ENCODE results near the gene GPR148.

The GPR148 gene

DNA sequence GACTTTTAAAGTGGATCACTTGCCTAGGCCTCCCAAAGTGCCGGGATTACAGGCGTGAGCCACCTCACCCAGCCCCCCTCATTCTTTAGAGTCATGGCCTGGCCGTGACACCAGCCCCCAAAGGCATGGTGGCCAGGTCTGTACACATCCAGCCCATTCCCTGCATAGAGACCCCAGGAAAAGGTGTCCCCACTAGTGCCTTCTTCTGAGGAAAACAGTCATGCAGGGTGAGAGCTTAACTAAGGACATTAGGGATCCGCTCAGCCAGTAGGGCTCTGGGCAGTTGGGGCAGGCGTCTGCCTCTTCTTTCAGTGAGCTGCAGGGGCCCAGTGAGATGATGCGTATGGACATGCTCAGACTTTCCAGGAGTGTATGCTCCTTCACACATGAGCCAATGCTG lies 20.8 kb downstream of the GPR148 start:
- DNase-seq (ENCODE audit: low read depth in 2 of 2), result no peak

DNA sequence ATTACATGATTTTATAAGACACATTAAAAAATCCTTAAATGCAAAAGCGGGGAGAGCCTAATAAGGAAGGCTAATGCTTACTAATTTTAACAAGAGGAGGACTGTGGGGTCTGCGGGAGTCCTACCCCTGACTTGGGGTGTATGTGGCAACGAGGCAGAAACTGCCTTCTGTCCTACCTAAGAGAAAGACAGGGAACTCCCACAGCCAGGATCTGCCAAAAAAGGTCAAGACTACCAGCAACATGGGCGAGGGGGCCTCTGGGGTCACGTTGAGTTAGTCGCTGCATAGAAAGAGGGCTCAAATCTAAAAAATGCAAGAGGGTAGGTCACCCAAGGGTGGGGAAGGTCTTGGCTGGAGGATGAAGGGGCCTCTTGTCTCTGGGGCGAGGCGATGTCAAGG lies 25.9 kb downstream of the GPR148 start:
- DNase-seq (ENCODE audit: low read depth in 2 of 2), result no peak

DNA sequence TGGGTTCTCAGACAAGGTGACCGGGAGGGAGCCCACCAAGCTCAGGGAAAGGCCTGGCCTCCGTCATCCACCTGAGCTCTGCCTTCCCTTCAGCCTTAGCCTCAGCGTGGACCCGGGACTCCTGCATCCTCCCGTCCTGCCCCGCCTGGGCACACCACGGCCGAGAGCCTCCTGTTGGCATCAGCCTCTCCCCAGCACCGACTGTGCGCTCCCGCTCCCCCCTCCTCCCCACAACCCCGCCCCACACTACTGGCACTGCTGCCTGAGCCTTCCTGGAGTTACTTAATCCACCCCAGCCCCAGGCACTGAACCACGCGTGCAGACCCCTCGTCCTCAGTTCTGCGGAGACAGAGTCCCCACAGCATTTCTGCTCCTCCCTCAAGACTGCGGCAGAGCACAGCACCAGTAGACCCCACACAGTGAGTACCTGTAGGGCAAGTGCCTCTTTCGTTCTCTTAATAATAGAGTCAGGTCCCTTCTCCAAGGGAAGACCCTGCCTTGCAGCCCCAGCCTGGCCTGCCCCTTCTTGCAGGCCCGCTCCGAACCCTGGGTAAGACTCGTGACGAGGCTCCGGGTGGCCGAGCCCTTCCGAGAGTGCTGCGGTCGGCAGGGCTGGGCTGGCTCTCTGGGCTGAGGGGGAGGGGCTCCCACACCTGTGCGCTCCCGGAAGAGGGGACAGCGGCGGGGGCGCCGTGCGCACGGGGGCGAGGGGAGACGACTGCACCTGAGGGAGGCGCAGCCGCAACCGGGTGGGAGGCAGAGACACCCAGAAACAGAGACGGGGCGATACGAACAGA lies 26.6 kb downstream of the GPR148 start, which contains the start of gene AMER3:
Gene AMER3 (plus strand): TSS at position 285 of the 797 bp plus-strand sequence. CDS start 6,533 bp downstream, outside the sequence.
- DNase-seq (ENCODE audit: low read depth in 2 of 2), result no peak

- no peak for DNase-seq (ENCODE audit: low read depth in 2 of 2)
Observed at GRCh38 chr2:130756053-130756873, 27.4 kb downstream of the GPR148 start.

DNA sequence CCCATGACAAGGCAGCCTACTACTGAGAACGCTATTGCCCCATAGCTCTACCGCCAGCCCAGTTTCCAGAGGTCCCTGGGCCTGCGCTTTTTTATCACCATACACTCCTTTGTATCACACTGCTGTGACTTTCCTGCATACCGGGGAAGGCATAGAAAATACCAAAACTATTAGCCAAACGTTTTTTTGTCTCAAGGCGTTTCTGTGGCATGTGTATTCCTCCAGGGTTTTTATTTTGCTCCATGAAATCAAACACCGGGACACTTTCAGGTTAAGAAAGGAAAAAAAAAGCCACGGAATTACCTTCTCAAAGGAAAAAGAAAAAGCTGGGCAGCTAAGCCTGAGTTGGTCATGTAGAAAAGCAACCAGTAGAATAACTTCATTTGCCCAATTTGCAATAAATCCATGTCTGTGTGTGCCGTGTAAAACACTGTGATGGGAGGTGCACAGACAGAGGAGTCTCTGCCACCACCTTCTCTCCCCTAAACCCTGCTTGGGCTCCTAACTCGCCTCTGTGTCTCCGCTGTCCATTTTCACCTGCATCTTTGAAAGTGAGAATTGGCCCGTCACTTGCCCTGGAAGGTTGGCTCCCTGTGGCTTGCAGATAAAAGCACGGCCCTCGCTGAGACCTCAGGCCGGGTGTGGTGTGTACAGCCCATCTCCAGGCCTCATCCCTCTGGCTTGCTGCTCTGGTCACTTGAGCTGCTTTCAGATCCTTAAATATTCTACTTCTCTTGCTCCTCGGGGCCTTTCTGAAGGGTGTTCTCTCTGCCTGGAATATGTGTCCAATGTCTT lies 28.2 kb downstream of the GPR148 start:
- no peak for DNase-seq (ENCODE audit: low read depth in 2 of 2)

- no peak for DNase-seq (ENCODE audit: low read depth in 2 of 2)
Observed at GRCh38 chr2:130759906-130760753, 31.3 kb downstream of the GPR148 start.

- no peak for DNase-seq (ENCODE audit: low read depth in 2 of 2)
Observed at GRCh38 chr2:130760754-130761751, 32.2 kb downstream of the GPR148 start.

DNA sequence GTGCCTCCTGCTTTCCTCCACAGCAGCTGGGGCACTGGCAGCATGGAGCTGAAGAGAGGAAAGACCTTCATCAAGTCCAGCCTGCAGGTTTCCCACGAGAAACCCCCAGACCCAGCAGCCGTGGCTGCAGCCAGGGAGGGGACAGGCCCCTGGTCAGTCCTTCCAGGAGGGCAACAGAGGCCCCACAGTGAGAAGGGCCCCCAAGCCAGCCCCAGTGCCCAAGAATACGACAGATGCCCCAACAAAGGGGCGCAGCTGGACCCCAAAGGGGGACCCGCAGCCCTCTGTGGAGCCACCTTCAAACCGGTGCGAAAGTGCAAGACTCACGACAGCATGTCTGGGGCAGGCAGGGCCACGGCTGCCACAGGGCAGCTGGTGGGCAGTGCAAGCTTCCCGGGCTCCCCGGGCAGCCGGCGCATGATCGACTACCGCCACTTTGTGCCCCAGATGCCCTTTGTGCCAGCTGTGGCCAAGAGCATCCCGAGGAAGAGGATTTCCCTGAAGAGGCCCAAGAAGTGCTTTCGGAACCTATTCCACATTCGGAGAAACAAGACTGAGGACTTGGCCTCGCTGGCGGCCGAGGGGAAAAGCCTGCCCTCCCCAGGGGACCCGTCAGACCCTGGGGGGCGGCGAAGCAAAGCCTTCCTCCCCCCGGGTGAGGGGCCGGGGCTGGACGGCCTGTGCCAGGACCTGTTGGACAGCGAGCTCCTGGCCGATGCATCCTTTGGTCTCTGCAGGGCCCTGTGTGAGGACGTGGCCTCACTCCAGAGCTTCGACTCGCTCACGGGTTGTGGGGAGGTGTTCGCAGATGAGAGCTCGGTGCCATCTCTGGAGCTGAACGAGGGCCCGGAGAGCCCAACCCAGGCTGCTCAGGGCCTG lies 33.4 kb downstream of the GPR148 start:
- no peak for DNase-seq (ENCODE audit: low read depth in 2 of 2)

GRCh38 chr2:130762910-130763385 lies 34.1 kb downstream of the GPR148 start:
- no peak for DNase-seq (ENCODE audit: low read depth in 2 of 2)

- DNase-seq (ENCODE audit: low read depth in 2 of 2), result no peak
Observed at GRCh38 chr2:130763405-130763804, 34.5 kb downstream of the GPR148 start.

DNA sequence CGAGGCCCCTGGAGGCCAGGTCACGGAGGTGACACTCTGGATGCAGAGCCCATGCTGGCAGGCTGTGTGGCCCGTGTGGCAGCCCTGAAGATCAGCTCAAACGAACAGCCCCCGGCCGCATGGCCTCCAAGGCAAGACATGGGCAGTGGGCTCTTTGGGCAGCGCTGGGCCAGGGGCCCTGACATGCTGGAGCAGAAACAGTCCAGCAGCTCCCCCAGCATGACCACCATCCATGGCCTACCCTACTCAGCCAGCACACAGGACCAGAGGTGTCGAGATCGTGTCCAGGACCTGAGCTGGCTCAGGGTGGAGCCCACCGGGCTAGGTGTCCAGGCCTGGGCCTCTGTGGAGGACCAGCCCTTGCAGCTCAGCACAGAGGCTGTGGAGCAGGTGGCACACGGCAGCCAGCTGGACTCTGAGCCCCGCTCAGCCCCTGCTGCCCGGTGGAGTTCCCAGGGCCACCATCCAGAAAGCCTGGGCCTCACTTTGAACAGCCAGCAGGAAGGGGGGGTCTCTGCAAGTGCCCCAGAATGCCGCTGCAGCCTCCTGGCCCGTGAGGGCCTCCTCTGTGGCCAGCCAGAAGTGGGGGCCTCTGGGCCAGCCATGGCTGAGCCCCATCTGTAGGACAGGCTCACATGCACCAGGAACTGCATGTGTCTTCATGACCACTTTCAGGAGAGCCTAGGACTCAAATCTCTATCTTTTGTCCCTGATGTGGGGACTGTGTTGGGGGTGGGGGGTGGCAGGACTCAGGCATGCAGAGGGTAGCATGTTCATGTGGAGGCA lies 35.4 kb downstream of the GPR148 start:
- no peak for DNase-seq (ENCODE audit: low read depth in 2 of 2)

- no peak for DNase-seq (ENCODE audit: low read depth in 2 of 2)
Observed at GRCh38 chr2:130764821-130765115, 35.9 kb downstream of the GPR148 start.

DNA sequence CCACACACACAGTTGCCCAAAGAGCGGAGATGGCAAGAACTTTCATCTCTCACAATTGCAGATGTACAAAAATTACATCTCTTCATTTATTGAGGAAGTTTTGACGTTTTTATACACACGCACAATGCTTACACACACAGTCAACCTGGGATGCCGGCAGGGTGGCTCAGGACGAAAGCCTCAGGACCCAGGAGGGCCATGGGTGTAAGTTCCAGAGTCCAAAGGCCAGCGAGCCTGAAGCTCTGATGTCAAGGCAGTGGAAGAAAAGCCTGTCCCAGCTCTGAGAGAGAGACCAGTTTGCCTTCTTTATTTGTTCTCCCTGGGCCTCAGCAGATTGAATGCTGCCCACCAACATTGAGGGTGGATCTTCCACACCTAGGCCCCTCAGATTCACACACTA lies 36.6 kb downstream of the GPR148 start:
- no peak for DNase-seq (ENCODE audit: low read depth in 2 of 2)

DNA sequence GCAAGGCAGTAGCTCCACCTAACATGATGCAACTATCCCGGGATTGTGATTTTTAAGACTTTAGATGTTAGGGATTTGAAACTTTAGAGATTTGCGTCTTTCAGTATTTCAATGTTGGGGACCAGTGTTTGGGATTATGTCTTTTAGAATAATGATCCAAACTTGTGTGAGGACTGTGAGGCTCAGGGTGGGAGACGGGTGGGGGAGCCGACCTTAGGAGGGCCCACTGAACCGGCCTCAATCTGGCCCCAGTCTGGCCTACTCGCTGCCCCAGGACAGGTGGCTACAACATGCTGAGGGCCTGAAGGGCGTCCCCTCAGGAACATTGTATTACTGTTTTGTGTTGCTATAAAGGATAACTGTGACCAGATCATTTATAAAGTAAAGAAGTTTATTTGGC lies 37.2 kb downstream of the GPR148 start:
- no peak for DNase-seq (ENCODE audit: low read depth in 2 of 2)

- DNase-seq (ENCODE audit: low read depth in 2 of 2), result no peak
Observed at GRCh38 chr2:130766711-130767407, 38.0 kb downstream of the GPR148 start.

DNA sequence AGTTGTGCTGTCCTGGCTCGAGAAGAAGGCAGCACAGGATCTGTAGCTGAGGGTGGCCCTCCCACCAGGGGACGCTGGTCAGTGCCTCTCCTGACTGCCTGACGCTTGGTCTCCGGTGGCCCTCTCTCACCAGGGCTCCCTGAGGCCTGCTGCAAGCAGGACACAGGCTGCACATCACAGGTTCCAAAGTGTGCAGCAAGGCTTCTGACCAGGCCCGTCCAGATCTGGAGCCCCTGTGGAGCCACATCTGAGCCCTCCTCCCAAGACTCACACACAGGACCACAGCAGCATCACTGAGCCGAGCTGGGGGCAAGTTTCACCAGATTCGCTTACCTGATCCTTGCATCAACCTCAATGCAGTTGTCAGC lies 38.5 kb downstream of the GPR148 start:
- no peak for DNase-seq (ENCODE audit: low read depth in 2 of 2)

- DNase-seq (ENCODE audit: low read depth in 2 of 2), result no peak
Observed at GRCh38 chr2:130768191-130768855, 39.5 kb downstream of the GPR148 start.

Measured in stimulated activated CD8-positive, alpha-beta memory T cell treated with anti-CD3 and anti-CD28 coated beads, Interleukin-7, amount 100 ng/mL, for 4 hours (primary cell).